ENCODE data around the gene SORCS2.

DNA sequence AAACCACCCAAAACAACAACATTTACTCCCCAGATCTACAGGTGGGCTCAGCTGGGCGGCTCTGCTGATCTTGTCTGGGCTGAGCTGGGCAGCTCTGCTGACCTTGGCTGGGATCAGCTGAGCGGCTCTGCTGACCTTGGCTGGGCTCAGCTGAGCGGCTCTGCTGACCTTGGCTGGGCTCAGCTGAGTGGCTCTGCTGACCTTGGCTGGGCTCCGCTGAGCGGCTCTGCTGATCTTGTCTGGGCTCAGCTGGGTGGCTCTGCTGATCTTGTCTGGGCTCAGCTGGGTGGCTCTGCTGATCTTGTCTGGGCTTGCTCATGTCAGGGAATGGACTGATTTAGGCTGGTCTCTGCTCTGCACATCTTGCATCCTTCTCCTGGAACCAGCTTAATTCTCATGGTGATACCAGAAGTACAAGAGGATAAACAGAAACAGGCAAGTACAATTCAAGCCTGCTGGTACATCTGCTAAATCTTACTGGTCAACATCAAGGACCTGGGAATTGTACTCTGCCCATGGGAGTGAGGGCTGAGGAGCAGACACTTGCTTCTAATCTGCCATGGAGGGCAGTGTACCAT is 490.9 kb downstream of the SORCS2 start:
- TF ChIP-seq SUZ12 (IDR thresholded peaks at IDR 0.05) = no peak
- no peak for TF ChIP-seq ELF4 (IDR thresholded peaks at IDR 0.05)
- no peak for TF ChIP-seq BHLHE40 (IDR thresholded peaks at IDR 0.05; ENCODE audit: borderline replicate concordance)
- no peak for TF ChIP-seq FOXM1 (IDR thresholded peaks at IDR 0.05; ENCODE audit: borderline replicate concordance)
- no peak for TF ChIP-seq LEF1 (IDR thresholded peaks at IDR 0.05; ENCODE audit: borderline replicate concordance)
- TF ChIP-seq, protein P1, sequence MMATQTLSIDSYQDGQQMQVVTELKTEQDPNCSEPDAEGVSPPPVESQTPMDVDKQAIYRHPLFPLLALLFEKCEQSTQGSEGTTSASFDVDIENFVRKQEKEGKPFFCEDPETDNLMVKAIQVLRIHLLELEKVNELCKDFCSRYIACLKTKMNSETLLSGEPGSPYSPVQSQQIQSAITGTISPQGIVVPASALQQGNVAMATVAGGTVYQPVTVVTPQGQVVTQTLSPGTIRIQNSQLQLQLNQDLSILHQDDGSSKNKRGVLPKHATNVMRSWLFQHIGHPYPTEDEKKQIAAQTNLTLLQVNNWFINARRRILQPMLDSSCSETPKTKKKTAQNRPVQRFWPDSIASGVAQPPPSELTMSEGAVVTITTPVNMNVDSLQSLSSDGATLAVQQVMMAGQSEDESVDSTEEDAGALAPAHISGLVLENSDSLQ (IDR thresholded peaks at IDR 0.05) = no peak
- no peak for TF ChIP-seq CTBP1 (IDR thresholded peaks at IDR 0.05; ENCODE audit: borderline replicate concordance)
